Measurements from ENCODE around the gene RAI1.

Gene RAI1

DNA sequence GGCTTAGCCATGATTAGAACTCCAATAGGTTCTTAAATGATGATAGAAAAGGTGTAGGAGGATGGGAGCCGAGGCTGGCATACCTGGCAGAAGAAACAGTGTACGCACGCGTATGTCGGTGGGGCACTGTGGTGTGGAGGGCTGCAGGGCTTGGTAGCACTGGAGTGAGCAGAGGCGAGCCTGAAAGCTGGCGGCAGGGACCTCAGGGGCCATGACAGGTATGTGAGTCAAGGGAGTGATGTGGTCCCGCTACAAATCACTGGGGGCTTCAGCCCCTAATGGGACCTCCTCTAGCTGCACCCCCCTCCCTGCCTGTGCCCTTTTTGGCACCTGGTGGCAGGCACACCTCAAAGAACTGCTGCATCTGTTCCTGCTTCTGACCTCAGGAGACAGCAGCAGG is 67.3 kb downstream of the RAI1 start:
- Histone ChIP-seq H3K27ac (no peak overlapping the region), H3K4me3 (ENCODE audit: low read depth, low read length) (no peak overlapping the region)

DNA sequence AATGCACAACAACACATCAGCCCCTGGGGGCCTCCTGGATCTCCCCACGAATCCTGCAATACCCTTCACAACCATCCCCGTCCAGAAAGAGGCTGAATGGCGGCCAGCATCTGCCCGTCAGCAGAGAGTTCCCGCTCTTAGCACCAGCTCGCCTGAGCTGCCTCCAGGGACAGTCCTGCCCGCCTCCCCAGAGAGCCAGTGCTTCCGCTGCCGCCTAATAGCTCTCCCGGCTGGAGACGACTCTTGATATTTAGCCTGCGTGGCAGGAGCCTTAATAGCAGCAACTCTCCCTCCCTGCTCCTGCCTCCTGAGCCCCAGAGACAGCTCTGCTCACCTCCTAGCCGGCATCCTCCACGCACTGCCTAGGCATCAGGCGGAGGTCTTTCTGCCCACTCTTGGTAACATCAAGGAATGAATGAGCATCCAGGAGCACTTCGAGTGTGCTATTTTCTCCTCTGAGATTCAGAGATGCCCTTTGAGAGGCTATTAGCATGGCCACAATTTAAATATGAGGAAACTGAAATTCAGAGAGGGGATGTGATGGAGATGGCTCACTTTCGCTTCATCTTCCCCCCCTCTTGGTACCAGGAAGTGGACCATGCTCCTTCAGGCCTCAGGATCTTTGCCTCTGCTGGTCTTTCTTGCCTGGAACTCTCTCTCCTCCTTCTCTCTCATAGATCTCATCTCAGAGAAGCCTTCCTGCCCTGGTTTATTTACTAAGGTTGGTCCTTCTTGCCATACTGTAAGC is 67.9 kb downstream of the RAI1 start:
- TF ChIP-seq, protein P1, sequence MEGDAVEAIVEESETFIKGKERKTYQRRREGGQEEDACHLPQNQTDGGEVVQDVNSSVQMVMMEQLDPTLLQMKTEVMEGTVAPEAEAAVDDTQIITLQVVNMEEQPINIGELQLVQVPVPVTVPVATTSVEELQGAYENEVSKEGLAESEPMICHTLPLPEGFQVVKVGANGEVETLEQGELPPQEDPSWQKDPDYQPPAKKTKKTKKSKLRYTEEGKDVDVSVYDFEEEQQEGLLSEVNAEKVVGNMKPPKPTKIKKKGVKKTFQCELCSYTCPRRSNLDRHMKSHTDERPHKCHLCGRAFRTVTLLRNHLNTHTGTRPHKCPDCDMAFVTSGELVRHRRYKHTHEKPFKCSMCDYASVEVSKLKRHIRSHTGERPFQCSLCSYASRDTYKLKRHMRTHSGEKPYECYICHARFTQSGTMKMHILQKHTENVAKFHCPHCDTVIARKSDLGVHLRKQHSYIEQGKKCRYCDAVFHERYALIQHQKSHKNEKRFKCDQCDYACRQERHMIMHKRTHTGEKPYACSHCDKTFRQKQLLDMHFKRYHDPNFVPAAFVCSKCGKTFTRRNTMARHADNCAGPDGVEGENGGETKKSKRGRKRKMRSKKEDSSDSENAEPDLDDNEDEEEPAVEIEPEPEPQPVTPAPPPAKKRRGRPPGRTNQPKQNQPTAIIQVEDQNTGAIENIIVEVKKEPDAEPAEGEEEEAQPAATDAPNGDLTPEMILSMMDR (IDR thresholded peaks at IDR 0.05; ENCODE audit: low read depth, low read length, missing control alignments), result no peak
- Histone ChIP-seq H3K27ac (no peak overlapping the region), H3K4me3 (ENCODE audit: low read depth, low read length) (no peak overlapping the region), H3K27me3 (replicated peaks) (no peaks in the 10 kb centered on the region), H3K36me3 (replicated peaks) (no peaks in the 10 kb centered on the region)
- DNase-seq, result no peak
- in situ Hi-C loops (cut with HindIII; ENCODE audit: low pct_ligation_motif_present, low sequenced_read_pairs), result no loop called here

More for the DNA sequence above, 67.3 kb downstream of the RAI1 start:
- in situ Hi-C loops (cut with HindIII; ENCODE audit: low pct_ligation_motif_present, low sequenced_read_pairs), result no loop called here
- Histone ChIP-seq H3K27me3 (replicated peaks) (no peaks in the 10 kb centered on the region), H3K36me3 (replicated peaks) (no peaks in the 10 kb centered on the region)
- no peak for DNase-seq
- TF ChIP-seq, protein P1 (IDR thresholded peaks at IDR 0.05; ENCODE audit: low read depth, low read length, missing control alignments), result no peak

DNA sequence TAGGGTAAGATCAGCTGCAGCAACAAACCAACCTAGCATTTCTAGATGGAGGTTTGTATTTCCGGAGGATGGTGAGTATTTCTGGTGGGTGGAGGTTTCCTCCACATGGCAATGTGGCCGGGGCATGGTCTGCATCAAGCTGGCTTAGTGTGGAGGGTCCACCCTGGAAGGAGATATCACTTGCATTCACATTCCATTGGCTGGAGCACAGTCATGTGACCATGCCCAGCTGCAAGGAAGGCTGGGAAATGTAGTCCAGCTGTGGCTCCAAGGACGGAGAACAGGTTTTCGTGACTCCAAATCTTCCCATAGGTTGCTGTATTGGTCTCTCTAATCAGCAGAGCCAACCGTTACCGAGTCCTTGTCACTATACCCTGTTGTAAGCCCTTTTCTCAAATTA is 68.7 kb downstream of the RAI1 start:
- Histone ChIP-seq H3K27ac (no peak overlapping the region), H3K4me3 (ENCODE audit: low read depth, low read length) (no peak overlapping the region), H3K36me3 (replicated peaks) (no peaks in the 10 kb centered on the region), H3K27me3 (replicated peaks) (no peaks in the 10 kb centered on the region)
- in situ Hi-C loops (cut with HindIII; ENCODE audit: low pct_ligation_motif_present, low sequenced_read_pairs), result no loop called here
- peak; percentile 43 for DNase-seq
- TF ChIP-seq, protein P1 (IDR thresholded peaks at IDR 0.05; ENCODE audit: low read depth, low read length, missing control alignments), result no peak

DNA sequence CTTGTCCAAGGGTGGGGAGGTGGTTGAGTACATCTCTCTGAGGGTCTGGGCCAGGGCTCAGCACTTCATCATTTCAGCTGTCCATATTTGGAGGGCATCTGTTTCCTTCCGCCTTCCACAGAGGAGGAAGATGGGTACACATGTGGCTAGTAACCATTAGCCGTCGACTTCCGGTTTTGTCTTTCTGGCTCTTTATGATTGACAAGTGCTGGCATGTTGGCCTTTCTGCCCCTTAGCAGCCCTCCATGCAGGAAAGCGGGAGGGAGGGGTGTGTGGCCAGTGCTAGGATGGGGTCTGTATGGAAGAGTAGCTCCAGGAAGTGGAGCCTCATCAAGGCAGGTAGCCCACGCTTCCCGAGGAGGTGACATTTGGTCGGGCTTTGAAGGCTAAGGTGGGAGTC is 69.6 kb downstream of the RAI1 start:
- TF ChIP-seq, protein P1 (IDR thresholded peaks at IDR 0.05; ENCODE audit: low read depth, low read length, missing control alignments), result no peak
- Histone ChIP-seq H3K27me3 (replicated peaks) (no peaks in the 10 kb centered on the region), H3K36me3 (replicated peaks) (no peaks in the 10 kb centered on the region), H3K4me3 (ENCODE audit: low read depth, low read length) (no peak overlapping the region), H3K27ac (no peak overlapping the region)
- in situ Hi-C loops (cut with HindIII; ENCODE audit: low pct_ligation_motif_present, low sequenced_read_pairs), result no loop called here
- DNase-seq, result no peak

DNA sequence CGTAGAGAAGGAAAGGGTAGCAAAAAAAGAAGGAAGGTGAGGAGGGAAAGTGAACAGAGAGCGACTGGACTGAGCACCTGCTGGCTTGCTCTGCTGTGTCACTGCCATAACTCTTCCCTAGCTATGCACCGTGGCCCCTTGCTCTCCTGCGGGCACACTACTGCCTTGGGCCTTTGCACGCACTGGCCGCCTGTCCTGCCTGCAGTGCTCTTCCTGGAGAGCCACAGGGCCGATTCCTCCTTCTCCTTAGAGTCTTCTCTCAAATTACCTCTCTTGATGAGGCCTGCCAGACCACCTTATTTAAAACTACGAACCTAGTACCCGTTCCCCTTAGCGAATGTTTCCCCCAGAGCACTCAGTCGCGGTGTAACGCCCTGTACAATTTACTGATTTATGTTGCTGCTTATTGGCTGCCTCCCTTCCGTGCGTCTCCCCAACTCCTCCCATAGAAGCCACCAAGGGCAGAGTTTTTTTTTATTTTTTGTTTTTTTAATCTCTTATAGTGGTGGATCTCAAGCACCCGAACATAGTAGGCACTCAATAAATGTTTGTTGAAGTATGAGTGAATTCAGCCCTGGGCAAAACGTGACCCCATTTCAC is 70.3 kb downstream of the RAI1 start:
- H3K27ac ChIP-seq, result peak overlapping the region; percentile 67
- H3K36me3 ChIP-seq (replicated peaks), result no peaks in the 10 kb centered on the region
- no peaks in the 10 kb centered on the region for H3K27me3 ChIP-seq (replicated peaks)
- in situ Hi-C loops (cut with HindIII; ENCODE audit: low pct_ligation_motif_present, low sequenced_read_pairs), result no loop called here
- TF ChIP-seq, protein P1 (IDR thresholded peaks at IDR 0.05; ENCODE audit: low read depth, low read length, missing control alignments), result no peak
- H3K4me3 ChIP-seq (ENCODE audit: low read depth, low read length), result peak overlapping the region; percentile 43
- DNase-seq, result no peak
